WERI-Rb-1 (cell line): ENCODE data around the gene AKR1C1.
"Not testable (repeated sequence)": the region's sequence is repeated elsewhere in the genome, so short reads cannot be mapped to it uniquely, and the experiment has no call there.

Experiments used
- DNase-seq: peaks from one replicate; pipeline ENCODE4 v3.0.0-alpha.2; 2020
- H3K27ac ChIP-seq: fragments of 250-450 bp; sonication (Bioruptor Pico); 2 replicates; pipeline ENCODE4 v1.5.1; 2020; ENCODE audit warnings: mild to moderate bottlenecking, moderate library complexity
- H3K27me3 ChIP-seq: fragments of 250-450 bp; sonication (Bioruptor Pico); 2 replicates; pipeline ENCODE4 v1.5.1; 2021; ENCODE audit warnings: mild to moderate bottlenecking, low read depth, moderate library complexity; ENCODE audit not compliant: insufficient read depth, severe bottlenecking
- H3K36me3 ChIP-seq: fragments of 250-450 bp; sonication (Bioruptor Pico); 2 replicates; pipeline ENCODE4 v1.5.1; 2020; ENCODE audit warnings: mild to moderate bottlenecking, moderate library complexity
- H3K4me3 ChIP-seq: 2 replicates; pipeline ENCODE4 v1.5.1; 2011; ENCODE audit warnings: low read depth, mild to moderate bottlenecking, control low read depth, low read length
- H3K9me3 ChIP-seq: fragments of 250-450 bp; sonication (Bioruptor Pico); 2 replicates; pipeline ENCODE4 v1.5.1; 2021; ENCODE audit warnings: mild to moderate bottlenecking, moderate library complexity; ENCODE audit not compliant: severe bottlenecking
- CTCF ChIP-seq: IDR thresholded peaks from 2 replicates; pipeline ENCODE4 v1.5.1; 2011; ENCODE audit warnings: low read depth, mild to moderate bottlenecking, control low read depth, inconsistent platforms, low read length

Gene AKR1C1

GRCh38 chr10:4931587-4931986 is 31.6 kb upstream of the AKR1C1 start:
- TF ChIP-seq CTCF, result no peak
- no peak overlapping the region for H3K4me3 ChIP-seq
- no peaks in the 10 kb centered on the region for H3K36me3 ChIP-seq
- H3K27ac ChIP-seq, result no peak overlapping the region
- no peaks in the 10 kb centered on the region for H3K9me3 ChIP-seq
- H3K27me3 ChIP-seq, result peaks cover 3% of the 10 kb centered on the region
- no peak for DNase-seq

- no peak for DNase-seq
- TF ChIP-seq CTCF, result no peak
- Histone ChIP-seq H3K27ac (no peak overlapping the region), H3K9me3 (no peaks in the 10 kb centered on the region), H3K4me3 (no peak overlapping the region), H3K36me3 (no peaks in the 10 kb centered on the region), H3K27me3 (peaks cover 3% of the 10 kb centered on the region)
These were observed 28.7 kb upstream of the AKR1C1 start for GRCh38 chr10:4934391-4934987.

GRCh38 chr10:4937346-4937745 is 25.9 kb upstream of the AKR1C1 start:
- H3K27ac ChIP-seq, result no peak overlapping the region
- H3K4me3 ChIP-seq, result no peak overlapping the region
- H3K36me3 ChIP-seq, result no peaks in the 10 kb centered on the region
- H3K9me3 ChIP-seq, result no peaks in the 10 kb centered on the region
- no peak for TF ChIP-seq CTCF
- no peak for DNase-seq
- H3K27me3 ChIP-seq, result peaks cover 3% of the 10 kb centered on the region

GRCh38 chr10:4939224-4940072 is 23.8 kb upstream of the AKR1C1 start:
- Histone ChIP-seq H3K27me3 (peaks cover 3% of the 10 kb centered on the region), H3K4me3 (no peak overlapping the region), H3K27ac (no peak overlapping the region), H3K9me3 (no peaks in the 10 kb centered on the region), H3K36me3 (no peaks in the 10 kb centered on the region)
- no peak for TF ChIP-seq CTCF
- DNase-seq, result no peak

GRCh38 chr10:4940073-4940428 is 23.2 kb upstream of the AKR1C1 start:
- H3K36me3 ChIP-seq, H3K4me3 ChIP-seq, H3K9me3 ChIP-seq, DNase-seq, H3K27me3 ChIP-seq, H3K27ac ChIP-seq: not testable (repeated sequence)

GRCh38 chr10:4940909-4941308 is 22.3 kb upstream of the AKR1C1 start:
- not testable (repeated sequence) for H3K4me3 ChIP-seq, DNase-seq, H3K27ac ChIP-seq, H3K9me3 ChIP-seq, H3K36me3 ChIP-seq, H3K27me3 ChIP-seq
